Progenitor cell of endocrine pancreas (in vitro differentiated cells): ENCODE data around the gene RDH14. TPM values are rescaled to one million over a fixed set of nuclear protein-coding genes. Genes with fewer than 3 reads are reported as not detected.

Experiments used
- DNase-seq: peaks from one replicate; pipeline ENCODE4 v3.0.0; 2021; ENCODE audit warnings: low spot score; ENCODE audit not compliant: unreplicated experiment
- H3K27ac Mint-ChIP-seq: 2 replicates; pipeline ENCODE4 v1.8.0; 2021; ENCODE audit warnings: mild to moderate bottlenecking, moderate library complexity, mixed read lengths
- H3K27me3 Mint-ChIP-seq: 2 replicates; pipeline ENCODE4 v1.8.0; 2021; ENCODE audit warnings: mixed read lengths
- H3K36me3 Mint-ChIP-seq: 2 replicates; pipeline ENCODE4 v1.8.0; 2022; ENCODE audit warnings: mixed read lengths; ENCODE audit not compliant: insufficient read depth
- H3K4me1 Mint-ChIP-seq: 2 replicates; pipeline ENCODE4 v1.8.0; 2021; ENCODE audit warnings: low read depth, mixed read lengths
- H3K4me3 Mint-ChIP-seq: 2 replicates; pipeline ENCODE4 v1.8.0; 2021; ENCODE audit warnings: low read depth, mild to moderate bottlenecking, moderate library complexity, mixed read lengths
- H3K9me3 Mint-ChIP-seq: 2 replicates; pipeline ENCODE4 v1.8.0; 2021; ENCODE audit warnings: low read depth, mixed read lengths
- total RNA-seq: library from RNA; stranded (reverse); gene quantifications from 2 replicates; pipeline ENCODE4 v1.2.1, GENCODE V29; 2021
- TF ChIP-seq, protein P1 (sequence below): fragments of 200-600 bp; sonication (generic); IDR thresholded peaks from one replicate; pipeline ENCODE4 v1.5.0; 2021; ENCODE audit warnings: antibody characterized with exemption, mild to moderate bottlenecking; ENCODE audit not compliant: unreplicated experiment

Gene RDH14
- total RNA-seq, 1 donor from 2014 or later, result 25.5 TPM

DNA sequence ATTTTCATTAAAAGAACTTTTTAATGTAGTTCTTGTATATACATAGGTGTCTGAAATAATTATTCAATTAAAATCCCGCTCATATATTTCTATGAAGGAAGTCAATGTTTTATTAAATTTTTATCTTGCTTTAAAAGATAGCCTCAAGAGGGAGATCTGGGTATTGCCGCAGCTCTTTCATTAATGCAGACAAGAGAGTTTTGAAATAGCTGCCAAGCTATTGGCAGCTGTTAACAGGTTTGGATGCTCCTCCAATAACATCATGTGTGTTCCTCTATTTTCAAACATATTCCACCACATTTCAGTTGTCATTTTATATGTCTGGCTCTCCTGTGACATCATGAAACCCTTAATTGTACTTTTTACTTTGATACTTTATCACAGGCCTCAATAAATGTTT lies 41.8 kb upstream of the RDH14 start:
- Mint-ChIP-seq H3K27ac (no peak overlapping the region), H3K9me3 (no peaks in the 10 kb centered on the region), H3K4me1 (peaks cover 1% of the 10 kb centered on the region), H3K27me3 (no peaks in the 10 kb centered on the region), H3K4me3 (no peak overlapping the region), H3K36me3 (no peaks in the 10 kb centered on the region)
- TF ChIP-seq, protein P1, sequence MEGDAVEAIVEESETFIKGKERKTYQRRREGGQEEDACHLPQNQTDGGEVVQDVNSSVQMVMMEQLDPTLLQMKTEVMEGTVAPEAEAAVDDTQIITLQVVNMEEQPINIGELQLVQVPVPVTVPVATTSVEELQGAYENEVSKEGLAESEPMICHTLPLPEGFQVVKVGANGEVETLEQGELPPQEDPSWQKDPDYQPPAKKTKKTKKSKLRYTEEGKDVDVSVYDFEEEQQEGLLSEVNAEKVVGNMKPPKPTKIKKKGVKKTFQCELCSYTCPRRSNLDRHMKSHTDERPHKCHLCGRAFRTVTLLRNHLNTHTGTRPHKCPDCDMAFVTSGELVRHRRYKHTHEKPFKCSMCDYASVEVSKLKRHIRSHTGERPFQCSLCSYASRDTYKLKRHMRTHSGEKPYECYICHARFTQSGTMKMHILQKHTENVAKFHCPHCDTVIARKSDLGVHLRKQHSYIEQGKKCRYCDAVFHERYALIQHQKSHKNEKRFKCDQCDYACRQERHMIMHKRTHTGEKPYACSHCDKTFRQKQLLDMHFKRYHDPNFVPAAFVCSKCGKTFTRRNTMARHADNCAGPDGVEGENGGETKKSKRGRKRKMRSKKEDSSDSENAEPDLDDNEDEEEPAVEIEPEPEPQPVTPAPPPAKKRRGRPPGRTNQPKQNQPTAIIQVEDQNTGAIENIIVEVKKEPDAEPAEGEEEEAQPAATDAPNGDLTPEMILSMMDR, result no peak
- no peak for DNase-seq

DNA sequence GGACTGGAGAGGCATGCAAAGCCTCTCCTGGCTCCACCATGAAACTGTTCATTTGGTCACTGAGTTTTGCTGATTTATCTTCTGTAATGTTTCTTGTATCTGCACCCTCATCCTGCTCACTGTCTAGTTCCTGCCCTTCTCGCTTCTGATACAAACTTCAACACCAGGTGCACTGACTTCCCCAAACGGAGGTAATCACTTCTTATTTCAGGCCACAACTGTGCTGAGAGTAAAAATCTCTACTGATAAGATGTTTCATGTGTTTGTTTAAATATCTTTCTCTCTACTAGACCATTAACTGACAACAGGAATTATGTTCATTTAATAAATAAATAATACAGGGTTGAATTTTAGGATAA lies 39.8 kb upstream of the RDH14 start:
- Mint-ChIP-seq H3K9me3 (no peaks in the 10 kb centered on the region), H3K27ac (no peak overlapping the region), H3K4me3 (no peak overlapping the region), H3K27me3 (no peaks in the 10 kb centered on the region), H3K4me1 (peaks cover 1% of the 10 kb centered on the region), H3K36me3 (no peaks in the 10 kb centered on the region)
- TF ChIP-seq, protein P1, result no peak
- DNase-seq, result no peak

DNA sequence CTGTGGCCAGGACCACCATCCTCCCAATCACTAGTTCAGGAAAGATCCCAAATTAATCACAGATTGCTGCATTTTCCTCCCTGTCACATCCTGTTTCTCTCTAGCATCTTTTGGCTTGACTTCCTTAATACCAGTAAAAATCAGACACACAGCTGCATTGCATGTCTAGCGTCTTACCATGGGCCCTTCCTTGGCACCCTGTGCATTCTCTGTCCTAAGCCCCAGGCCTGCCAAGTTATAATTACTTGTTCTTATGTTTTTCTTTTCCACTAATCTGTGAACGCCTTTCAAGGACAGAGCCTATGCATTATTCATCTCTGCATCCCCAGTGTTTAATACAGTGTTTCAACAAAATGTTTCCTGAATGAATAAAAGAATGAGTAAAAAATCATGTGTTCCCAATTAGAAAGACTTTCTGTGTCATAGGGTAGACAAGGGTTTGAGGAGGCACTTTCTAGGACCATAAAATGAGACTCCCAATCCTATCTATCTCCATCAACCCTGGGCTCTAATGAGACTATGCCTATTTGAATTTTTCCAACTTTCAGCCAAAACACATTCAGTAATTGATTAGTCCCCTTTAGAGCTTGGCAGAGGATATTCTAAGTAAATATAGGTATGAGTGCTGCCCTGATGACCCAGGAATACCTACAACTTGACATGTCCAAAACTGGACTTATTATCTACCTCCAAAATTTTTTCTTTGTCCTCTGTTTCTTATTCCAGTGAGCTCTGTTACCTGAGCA lies 39.2 kb upstream of the RDH14 start:
- no peak for DNase-seq
- Mint-ChIP-seq H3K9me3 (no peaks in the 10 kb centered on the region), H3K36me3 (no peaks in the 10 kb centered on the region), H3K4me1 (peaks cover 1% of the 10 kb centered on the region), H3K27me3 (no peaks in the 10 kb centered on the region), H3K4me3 (no peak overlapping the region), H3K27ac (no peak overlapping the region)
- TF ChIP-seq, protein P1, result no peak

DNA sequence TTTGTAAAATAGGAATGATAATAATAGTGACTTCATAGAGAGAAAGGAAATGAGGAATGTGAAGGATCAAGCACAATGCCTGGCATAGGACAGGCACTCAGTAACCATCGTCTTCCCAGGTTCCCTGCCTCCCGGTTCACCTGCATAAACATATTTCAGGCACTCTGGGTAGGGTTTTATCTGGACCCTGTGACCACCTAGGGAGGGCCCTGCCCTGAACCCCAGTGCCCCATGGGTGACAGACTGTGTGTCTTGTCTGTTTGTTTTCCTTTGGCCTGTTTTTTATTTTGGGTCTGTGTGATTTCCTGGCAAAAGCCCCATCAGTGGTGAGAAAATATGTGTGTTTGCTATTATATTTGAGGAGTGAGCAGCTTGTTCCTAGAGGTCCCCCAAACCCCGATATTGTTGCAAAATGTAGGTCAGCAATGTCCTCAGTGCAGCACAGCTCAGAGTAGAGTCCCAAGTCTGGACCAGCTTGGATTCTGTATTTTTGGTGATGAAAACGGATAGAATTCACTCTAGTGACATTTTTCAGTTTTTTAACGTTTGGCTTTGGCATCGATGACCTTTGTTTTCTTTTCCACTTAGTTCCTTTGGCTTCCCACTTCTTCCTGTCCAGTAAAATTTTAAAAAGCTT lies 38.5 kb upstream of the RDH14 start:
- no peaks in the 10 kb centered on the region for H3K9me3 Mint-ChIP-seq
- no peaks in the 10 kb centered on the region for H3K36me3 Mint-ChIP-seq
- H3K27me3 Mint-ChIP-seq, result no peaks in the 10 kb centered on the region
- H3K4me3 Mint-ChIP-seq, result no peak overlapping the region
- TF ChIP-seq, protein P1, result no peak
- DNase-seq, result no peak
- H3K4me1 Mint-ChIP-seq, result peaks cover 1% of the 10 kb centered on the region
- no peak overlapping the region for H3K27ac Mint-ChIP-seq

DNA sequence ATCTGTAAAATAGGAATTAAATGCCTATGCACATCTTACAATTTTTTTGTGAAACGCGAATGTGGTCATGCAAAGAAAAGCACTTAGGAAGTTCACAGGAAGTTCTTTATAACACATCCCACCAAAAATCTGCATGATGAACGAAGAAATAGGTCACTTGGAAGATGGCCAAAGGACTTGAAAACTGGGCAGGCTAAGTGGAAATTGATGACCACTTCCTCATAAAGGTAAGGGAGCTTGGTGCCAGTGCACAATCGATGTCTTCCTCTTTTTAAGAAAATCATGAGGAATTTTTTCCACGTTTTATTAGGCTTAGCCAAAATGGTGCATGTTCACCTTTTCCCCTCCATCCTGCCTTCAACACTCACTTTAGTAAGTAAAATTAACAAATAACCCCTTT lies 37.2 kb upstream of the RDH14 start:
- Mint-ChIP-seq H3K27ac (no peak overlapping the region), H3K4me3 (no peak overlapping the region), H3K9me3 (no peaks in the 10 kb centered on the region), H3K4me1 (no peaks in the 10 kb centered on the region), H3K27me3 (no peaks in the 10 kb centered on the region), H3K36me3 (no peaks in the 10 kb centered on the region)
- DNase-seq, result no peak
- TF ChIP-seq, protein P1, result no peak
